Aorta (tissue), 5 donors: ENCODE measurements around the gene ARHGEF12. TPM values are rescaled to one million over a fixed set of nuclear protein-coding genes. Genes with fewer than 3 reads are reported as not detected.

Source experiments
- ATAC-seq: fragments of 200-7000 bp; cut with Tn5 transposase; one replicate; pipeline ENCODE4 v1.9.1; 2022; ENCODE audit warnings: moderate library complexity; ENCODE audit not compliant: low FRiP score
- DNase-seq, 2 donors: peaks; one replicate each; pipeline ENCODE4 v3.0.0-alpha.2; 2020
- H3K27ac ChIP-seq, 2 donors: one replicate each; pipeline ENCODE4 v1.5.1; 2013; ENCODE audit warnings: low read length in 2 of 2, mild to moderate bottlenecking in 2 of 2, moderate library complexity in 2 of 2, control low read depth in 1 of 2, inconsistent platforms in 1 of 2, low read depth in 1 of 2
- H3K27me3 ChIP-seq, 2 donors: one replicate each; pipeline ENCODE4 v1.6.1; 2013; ENCODE audit warnings: control low read depth in 1 of 2, low read length in 1 of 2, mild to moderate bottlenecking in 1 of 2, moderate library complexity in 1 of 2; ENCODE audit not compliant: insufficient read depth in 2 of 2, control insufficient read depth in 1 of 2
- H3K36me3 ChIP-seq, 2 donors: one replicate each; pipeline ENCODE4 v1.6.1; 2013; ENCODE audit warnings: control low read depth in 1 of 2, low read length in 1 of 2, mild to moderate bottlenecking in 1 of 2; ENCODE audit not compliant: insufficient read depth in 2 of 2, control insufficient read depth in 1 of 2
- H3K4me1 ChIP-seq, 2 donors: one replicate each; pipeline ENCODE4 v1.6.1; 2013; ENCODE audit warnings: low read length in 2 of 2, control low read depth in 1 of 2, mild to moderate bottlenecking in 1 of 2, moderate library complexity in 1 of 2; ENCODE audit not compliant: insufficient read depth in 2 of 2, control insufficient read depth in 1 of 2
- H3K4me3 ChIP-seq, 2 donors: one replicate each; pipeline ENCODE4 v1.5.1; 2013; ENCODE audit warnings: low read length in 2 of 2, control low read depth in 1 of 2, mild to moderate bottlenecking in 1 of 2
- H3K9me3 ChIP-seq: one replicate; pipeline ENCODE4 v1.6.1; 2013; ENCODE audit warnings: mild to moderate bottlenecking, low read length; ENCODE audit not compliant: control insufficient read depth
- WGBS, 2 donors: extraction: QIAGEN DNeasy Blood & Tissue Kit; methylation state at CpG; one replicate each; pipeline ENCODE4 v1.1.7; 2013; 5-methylcytosine and 5-hydroxymethylcytosine counted together
- intact Hi-C, 2 donors: fragments of 100-400 bp; cut with DNase I; formaldehyde crosslinking; loops; one replicate each; pipeline versions ENCODE4 v1.14.2 to v1.15.0; 2022
- polyA plus RNA-seq, 2 donors: library from polyadenylated mRNA; stranded (reverse); fragments of 200-250 nt; gene quantifications; one replicate each; pipeline ENCODE4 v1.2.3, GENCODE V29; 2013
- total RNA-seq, 2 donors: library from RNA; stranded (reverse); fragmentation: NEBNext Ultra II Directional; extraction: Animal tissue kit (Norgen Biotek cat#: 25700); gene quantifications; one replicate each; pipeline ENCODE4 v1.2.1, GENCODE V29; 2021
- donor health status: healthy with polysubstance abuse.
- donor health status: Bipolar disorder and iron deficiency.
- donor health status: DM: no; HTN: no; CAD: no.
- donor health status: DM: no; HTN: no; CAD: no.
- donor health status: DM: yes; HTN: yes; CAD: no.

ARHGEF12 gene
- total and polyA plus RNA-seq, 4 donors, result 21.7 to 143 (median 75.8) TPM

DNA sequence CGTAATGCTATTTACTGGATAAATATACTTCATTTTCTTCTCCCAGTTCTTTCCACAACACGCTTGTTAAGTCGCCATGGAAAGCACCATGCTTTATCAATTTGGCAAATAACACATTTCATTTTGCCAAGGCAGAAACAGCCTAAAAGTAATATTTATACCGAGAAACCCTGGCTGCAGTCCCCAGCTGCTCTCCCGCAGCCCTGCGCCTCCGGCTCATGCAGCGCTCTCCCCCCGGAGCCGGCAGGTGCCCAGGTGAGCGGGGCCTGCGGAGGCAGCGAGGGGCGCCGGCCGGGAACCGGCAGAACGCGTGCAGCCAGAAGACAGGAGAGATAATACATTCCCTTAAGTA lies 681 bp upstream of the ARHGEF12 start:
- no peaks in the 10 kb centered on the region for H3K9me3 ChIP-seq
- H3K36me3 ChIP-seq, result no peaks in the 10 kb centered on the region
- no peaks in the 10 kb centered on the region for H3K27me3 ChIP-seq
- whole genome bisulfite sequencing, 2 donors, result 0% methylated on average over 19 of the region's 19 CpGs
- intact Hi-C loops, result loop anchor here in 1 of 2 donors (5.0 kb wide), 1 partner anchor 97 kb away; no protein-coding TSS in a partner anchor
- no peak for DNase-seq
- peaks cover 5% of the 10 kb centered on the region in 2 donors for H3K4me1 ChIP-seq
- peak overlapping the region; percentile 12 to 80 for H3K4me3 ChIP-seq
- peak; percentile 43 for ATAC-seq
- peak overlapping the region; percentile 78 to 97 for H3K27ac ChIP-seq

DNA sequence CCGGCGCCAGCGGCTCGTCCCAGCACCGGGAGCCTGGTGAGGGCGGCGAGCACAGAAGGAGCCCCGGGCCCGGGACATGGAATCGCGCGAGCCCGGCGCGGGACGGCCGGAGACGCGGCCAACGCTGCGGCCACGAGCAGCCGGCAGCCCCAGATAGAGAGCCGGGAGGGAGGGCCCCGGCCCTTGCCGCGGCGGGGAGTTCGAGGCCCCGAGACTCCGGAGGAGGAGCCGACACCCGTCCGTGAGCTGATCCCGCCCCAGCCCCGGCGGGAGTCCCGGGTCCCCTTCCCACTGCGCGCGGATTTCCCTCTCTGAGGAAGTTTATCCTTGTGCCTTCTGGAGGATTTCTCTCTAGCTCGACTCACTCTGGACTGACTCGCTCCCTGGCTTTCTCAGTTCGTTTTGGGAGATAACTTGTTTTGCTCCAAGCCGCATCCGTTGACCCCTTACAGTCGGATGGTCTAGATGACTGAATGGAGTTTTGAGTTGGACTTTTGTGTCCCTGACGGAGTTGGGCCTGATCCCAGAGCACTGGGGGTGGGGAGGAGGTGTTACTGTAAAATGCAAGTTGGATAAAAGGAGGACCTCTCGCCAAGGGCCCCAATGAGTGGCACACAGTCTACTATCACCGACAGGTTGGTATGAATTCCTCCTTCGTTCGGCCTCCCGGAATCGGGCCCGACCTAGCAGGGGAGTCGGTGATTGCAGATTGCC lies 585 bp downstream of the ARHGEF12 start:
- intact Hi-C loops, result loop anchor here (2.0 to 5.0 kb wide), 2 partner anchors 92 to 96 kb away; no protein-coding TSS in a partner anchor
- WGBS, 2 donors, result 0% methylated on average over 45 to 56 of the region's 56 CpGs
- H3K4me1 ChIP-seq, result peaks cover 2 to 5% of the 10 kb centered on the region in 2 donors

DNA sequence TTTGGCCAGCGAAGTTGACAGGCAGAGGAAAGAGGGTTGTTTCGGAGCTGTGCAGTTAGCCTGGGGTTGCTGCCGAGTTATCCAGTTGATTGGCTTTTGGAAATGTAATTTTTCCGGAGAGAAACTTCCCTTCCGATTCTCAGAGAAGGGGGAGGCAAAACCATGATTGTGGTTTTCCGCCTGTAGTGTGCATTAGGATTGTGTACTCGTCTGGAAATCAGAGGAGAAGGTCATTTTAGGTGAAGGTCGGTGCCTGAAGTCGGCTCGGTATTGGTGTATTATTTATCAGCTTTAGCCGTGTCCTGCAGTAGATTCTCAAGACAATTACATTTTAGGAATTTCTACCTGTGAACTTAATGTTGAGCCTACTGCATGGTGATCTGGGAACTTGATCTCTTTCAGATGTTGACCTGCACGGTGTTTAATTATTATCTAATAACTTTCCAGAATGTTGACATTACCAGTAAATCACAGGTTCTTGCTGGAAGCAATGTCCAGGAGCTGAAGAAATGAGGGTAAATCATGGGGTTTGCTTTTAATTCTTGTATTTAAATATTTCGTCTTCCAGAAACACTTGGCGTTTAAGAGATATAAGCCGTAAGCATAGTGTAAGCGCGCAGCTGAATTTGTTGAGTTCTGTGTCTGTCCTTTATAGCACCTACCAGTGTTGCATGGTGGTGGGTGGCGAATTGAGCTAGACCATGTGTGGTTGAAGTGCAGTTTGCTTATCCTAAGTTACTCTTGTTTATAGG lies 1.3 kb downstream of the ARHGEF12 start:
- Histone ChIP-seq H3K27ac (peak overlapping the region in 1 of 2 donors; percentile 81), H3K4me1 (peaks cover 2 to 5% of the 10 kb centered on the region in 2 donors), H3K9me3 (no peaks in the 10 kb centered on the region), H3K4me3 (peak overlapping the region; percentile 70 to 81), H3K27me3 (no peaks in the 10 kb centered on the region), H3K36me3 (no peaks in the 10 kb centered on the region)
- no peak for ATAC-seq
- intact Hi-C loops, result loop anchor here (2.0 to 5.0 kb wide), 2 partner anchors 91 to 95 kb away; no protein-coding TSS in a partner anchor
- WGBS, 2 donors, result 2 to 3% methylated on average over 18 of the region's 18 CpGs
- DNase-seq, result no peak

More for the DNA sequence above, 585 bp downstream of the ARHGEF12 start:
- Histone ChIP-seq H3K9me3 (no peaks in the 10 kb centered on the region), H3K36me3 (no peaks in the 10 kb centered on the region), H3K27me3 (no peaks in the 10 kb centered on the region), H3K27ac (peak overlapping the region; percentile 81 to 95), H3K4me3 (peak overlapping the region; percentile 70 to 81)
- DNase-seq (peak; percentile 72 to 87), ATAC-seq (peak; percentile 62)

DNA sequence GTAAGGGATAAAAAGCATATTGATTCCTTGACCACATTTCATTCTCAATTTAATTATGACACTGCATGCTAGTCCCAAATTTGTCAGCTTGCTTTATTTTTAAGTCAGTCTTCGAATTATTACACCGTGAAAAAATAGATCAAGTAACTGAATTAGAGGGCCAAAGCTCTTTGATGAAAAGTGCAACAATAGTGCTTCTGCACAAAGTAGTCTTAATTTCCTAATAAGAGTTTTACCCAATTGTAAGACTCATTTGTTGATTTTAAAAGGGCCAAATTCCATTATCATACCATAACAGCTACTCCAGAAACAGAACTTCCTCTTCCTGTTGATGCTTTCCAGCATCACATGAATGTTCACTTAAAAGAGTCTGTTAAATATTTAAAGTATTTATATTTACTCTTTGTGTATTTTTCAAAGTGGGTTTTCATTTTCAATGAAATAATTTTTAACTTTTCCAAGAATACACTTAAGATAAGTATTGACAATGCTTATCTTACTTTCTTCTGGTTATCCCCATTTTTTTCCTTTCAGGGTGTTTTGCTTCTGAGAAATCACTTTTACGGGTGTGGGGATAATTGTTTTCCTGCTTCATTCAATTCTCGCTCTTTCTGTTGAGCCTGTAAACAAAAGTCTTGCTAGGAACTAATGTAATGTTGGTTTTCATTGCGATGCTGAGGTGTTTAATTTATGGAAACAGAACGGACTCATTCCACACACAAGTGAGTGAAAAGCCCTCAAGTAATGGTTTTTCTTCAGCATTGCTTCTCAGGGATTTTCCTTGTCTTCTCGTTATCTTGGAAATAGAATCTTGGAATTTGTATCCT lies 2.1 kb downstream of the ARHGEF12 start:
- Histone ChIP-seq H3K27ac (no peak overlapping the region), H3K36me3 (no peaks in the 10 kb centered on the region), H3K4me1 (peaks cover 2 to 7% of the 10 kb centered on the region in 2 donors), H3K27me3 (no peaks in the 10 kb centered on the region), H3K4me3 (peak overlapping the region; percentile 70 to 81), H3K9me3 (no peaks in the 10 kb centered on the region)
- 6 to 9% methylated on average over 7 of the region's 7 CpGs for WGBS, 2 donors
- ATAC-seq, result no peak
- intact Hi-C loops, result loop anchor here in 1 of 2 donors (5.0 kb wide), 1 partner anchor 94 kb away; no protein-coding TSS in a partner anchor
- no peak for DNase-seq

DNA sequence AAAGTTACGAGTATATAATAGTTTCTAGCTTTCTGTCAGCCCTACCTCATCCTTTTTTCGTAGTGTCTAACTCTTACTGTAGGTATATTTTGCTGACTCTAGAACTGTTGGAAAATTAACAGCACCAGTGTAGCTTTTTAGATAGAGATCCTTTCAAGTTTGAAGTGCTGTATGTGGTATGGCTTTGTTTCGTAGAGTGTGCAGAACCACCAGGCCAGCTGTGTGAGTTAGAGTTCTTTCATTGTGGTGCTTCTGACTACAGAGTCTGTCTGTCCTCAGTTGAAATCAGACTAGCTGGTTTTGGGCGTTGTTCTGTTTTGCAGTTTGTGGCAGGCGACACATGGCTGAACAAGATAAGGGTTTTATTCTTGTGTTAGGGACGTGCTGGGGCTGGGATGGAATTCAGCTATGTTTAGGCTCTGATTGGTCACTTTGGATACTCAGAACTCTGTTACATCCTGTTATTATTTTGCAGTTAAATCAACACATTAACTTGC lies 3.2 kb downstream of the ARHGEF12 start:
- intact Hi-C loops, result loop anchor here in 1 of 2 donors (5.0 kb wide), 1 partner anchor 93 kb away; no protein-coding TSS in a partner anchor
- no peaks in the 10 kb centered on the region for H3K9me3 ChIP-seq
- H3K4me1 ChIP-seq, result peaks cover 3 to 9% of the 10 kb centered on the region in 2 donors
- no peak for DNase-seq
- H3K27me3 ChIP-seq, result no peaks in the 10 kb centered on the region
- no peak for ATAC-seq
- peak overlapping the region in 1 of 2 donors; percentile 54 for H3K27ac ChIP-seq
- peak overlapping the region; percentile 69 to 70 for H3K4me3 ChIP-seq
- 1 to 4% methylated on average over 6 of the region's 6 CpGs for WGBS, 2 donors
- H3K36me3 ChIP-seq, result no peaks in the 10 kb centered on the region

DNA sequence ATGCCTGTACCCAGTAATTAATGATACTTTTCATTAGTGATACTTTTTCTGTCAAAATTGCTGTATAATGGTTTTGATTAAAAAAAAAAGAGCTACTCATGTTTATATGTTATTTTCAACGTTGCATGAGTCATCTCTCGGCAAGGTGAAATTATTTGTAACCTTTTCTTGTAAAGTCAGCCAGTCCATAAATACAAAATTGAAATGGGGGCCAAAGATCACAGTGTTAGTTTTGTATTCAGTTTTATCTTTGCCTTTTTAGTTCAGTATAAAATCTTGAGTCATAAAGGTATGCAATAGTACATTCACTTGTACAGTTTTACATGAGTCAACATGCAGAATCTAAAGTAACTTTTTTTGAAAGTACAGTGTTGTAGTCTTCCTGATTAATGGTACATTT lies 4.3 kb downstream of the ARHGEF12 start:
- H3K36me3 ChIP-seq, result no peaks in the 10 kb centered on the region
- H3K4me3 ChIP-seq, result no peak overlapping the region
- no peaks in the 10 kb centered on the region for H3K9me3 ChIP-seq
- no peaks in the 10 kb centered on the region for H3K27me3 ChIP-seq
- no peak overlapping the region for H3K27ac ChIP-seq
- intact Hi-C loops, result loop anchor here in 1 of 2 donors (5.0 kb wide), 1 partner anchor 42 kb away; no protein-coding TSS in a partner anchor
- ATAC-seq (no peak), DNase-seq (no peak)
- H3K4me1 ChIP-seq, result peaks cover 3 to 12% of the 10 kb centered on the region in 2 donors
- 3 to 5% methylated on average over 2 of the region's 2 CpGs for WGBS, 2 donors

DNA sequence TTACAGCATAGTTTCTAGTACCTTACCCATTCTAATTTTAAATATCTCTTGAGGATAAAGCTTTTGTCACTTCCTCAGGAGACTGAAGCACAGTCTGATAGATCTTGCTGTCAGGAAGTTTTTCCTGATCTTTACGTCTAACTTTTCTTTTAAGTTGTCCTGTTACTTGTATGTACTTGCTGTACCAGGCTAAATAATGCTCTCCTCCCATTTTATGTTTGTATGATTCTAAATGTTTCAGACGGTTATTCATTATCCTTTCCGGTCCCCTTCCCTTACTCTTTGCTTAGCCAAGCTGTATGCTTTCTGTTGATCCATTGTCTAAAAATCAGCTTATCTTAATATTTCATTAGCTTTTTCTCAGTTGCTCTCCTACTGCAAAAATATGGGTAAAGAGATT lies 6.0 kb downstream of the ARHGEF12 start:
- Histone ChIP-seq H3K36me3 (no peaks in the 10 kb centered on the region), H3K4me3 (no peak overlapping the region), H3K27me3 (no peaks in the 10 kb centered on the region), H3K27ac (no peak overlapping the region), H3K4me1 (peaks cover 3 to 12% of the 10 kb centered on the region in 2 donors), H3K9me3 (no peaks in the 10 kb centered on the region)
- ATAC-seq, result no peak
- DNase-seq, result no peak
- 26% methylated on average over 3 of the region's 3 CpGs for WGBS, 2 donors
- intact Hi-C loops, result loop anchor here in 1 of 2 donors (5.0 kb wide), 1 partner anchor 40 kb away; no protein-coding TSS in a partner anchor

DNA sequence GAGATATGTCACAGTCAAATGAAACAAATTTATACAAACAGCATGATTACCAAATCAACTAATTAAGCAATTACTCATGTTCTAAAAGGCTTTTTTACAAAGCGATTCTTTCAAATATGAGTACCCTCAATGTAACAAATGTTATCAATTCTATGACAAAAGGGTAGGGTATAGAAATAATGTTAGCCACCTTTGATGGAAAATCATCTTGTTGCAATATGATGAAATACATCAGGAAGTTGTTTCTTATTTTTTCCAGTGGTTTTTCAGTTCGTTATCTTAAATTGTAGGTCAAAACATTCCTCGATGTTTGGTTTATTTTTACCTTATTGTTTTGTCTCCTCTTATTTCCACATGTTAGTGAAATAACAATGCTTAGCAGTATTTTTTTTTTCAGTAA lies 6.5 kb downstream of the ARHGEF12 start:
- peaks cover 3 to 12% of the 10 kb centered on the region in 2 donors for H3K4me1 ChIP-seq
- WGBS, 2 donors, result 75 to 76% methylated on average over 3 of the region's 3 CpGs
- no peak overlapping the region for H3K27ac ChIP-seq
- H3K36me3 ChIP-seq, result no peaks in the 10 kb centered on the region
- intact Hi-C loops, result loop anchor here in 1 of 2 donors (5.0 kb wide), 1 partner anchor 40 kb away; no protein-coding TSS in a partner anchor
- H3K9me3 ChIP-seq, result no peaks in the 10 kb centered on the region
- DNase-seq (no peak), ATAC-seq (no peak)
- no peak overlapping the region for H3K4me3 ChIP-seq
- H3K27me3 ChIP-seq, result no peaks in the 10 kb centered on the region
